Activated naive CD8-positive, alpha-beta T cell treated with anti-CD3 and anti-CD28 coated beads for 36 hours (primary cell): ENCODE results near the gene RFX3. TPM values are rescaled to one million over a fixed set of nuclear protein-coding genes. Genes with fewer than 3 reads are reported as not detected.
A peak's percentile ranks its signal among the peaks of the same experiment; 100 is the strongest.

Experiments used
- DNase-seq: peaks from one replicate; pipeline ENCODE4 v3.0.0; 2021
- H3K27ac Mint-ChIP-seq: one replicate; pipeline ENCODE4 v1.8.0; 2022; ENCODE audit warnings: mild to moderate bottlenecking, moderate library complexity, mixed read lengths
- H3K27me3 Mint-ChIP-seq: one replicate; pipeline ENCODE4 v1.8.0; 2022; ENCODE audit warnings: mild to moderate bottlenecking, mixed read lengths
- H3K36me3 Mint-ChIP-seq: one replicate; pipeline ENCODE4 v1.8.0; 2021; ENCODE audit warnings: mild to moderate bottlenecking, mixed read lengths
- H3K4me1 Mint-ChIP-seq: one replicate; pipeline ENCODE4 v1.8.0; 2021; ENCODE audit warnings: mixed read lengths
- H3K4me3 Mint-ChIP-seq: one replicate; pipeline ENCODE4 v1.8.0; 2022; ENCODE audit warnings: mild to moderate bottlenecking, moderate library complexity, mixed read lengths
- H3K9me3 Mint-ChIP-seq: one replicate; pipeline ENCODE4 v1.8.0; 2022; ENCODE audit warnings: mixed read lengths
- total RNA-seq, 2 experiments: library from RNA; stranded (reverse); gene quantifications; one replicate each; pipeline ENCODE4 v1.2.3, GENCODE V29; 2021

Gene RFX3
- total RNA-seq, 2 experiments from 2014 or later, result 10.1 to 10.4 TPM

DNA sequence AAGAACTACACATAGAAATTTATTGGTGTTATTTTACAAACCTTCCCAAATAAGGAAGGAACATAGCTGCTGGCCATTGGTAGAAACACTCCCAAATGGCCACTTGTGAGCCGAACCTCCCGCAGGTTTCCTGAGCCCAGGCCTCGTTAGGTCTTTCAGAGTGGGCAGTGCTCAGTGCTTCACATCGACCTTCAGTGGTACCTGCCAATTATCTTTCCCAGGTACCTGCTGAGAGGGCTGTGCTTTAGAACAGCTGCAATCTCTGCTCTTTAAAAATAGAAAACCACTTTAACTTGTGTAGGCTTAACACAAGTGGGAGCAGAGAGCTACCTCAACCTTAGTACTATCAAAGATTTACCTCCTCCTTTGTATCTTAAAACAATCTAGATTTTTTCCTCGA is 334.1 kb downstream of the RFX3 start:
- DNase-seq, result no peak
- peaks cover 16% of the 10 kb centered on the region for H3K27me3 Mint-ChIP-seq
- no peaks in the 10 kb centered on the region for H3K9me3 Mint-ChIP-seq
- H3K4me3 Mint-ChIP-seq, result no peak overlapping the region
- H3K4me1 Mint-ChIP-seq, result no peaks in the 10 kb centered on the region
- H3K27ac Mint-ChIP-seq, result no peak overlapping the region
- no peaks in the 10 kb centered on the region for H3K36me3 Mint-ChIP-seq

GRCh38 chr9:3189113-3189861 is 336.5 kb downstream of the RFX3 start:
- Mint-ChIP-seq H3K4me1 (no peaks in the 10 kb centered on the region), H3K4me3 (no peak overlapping the region), H3K36me3 (no peaks in the 10 kb centered on the region), H3K27me3 (peaks cover 23% of the 10 kb centered on the region), H3K27ac (no peak overlapping the region), H3K9me3 (no peaks in the 10 kb centered on the region)
- no peak for DNase-seq

- no peaks in the 10 kb centered on the region for H3K4me1 Mint-ChIP-seq
- peaks cover 39% of the 10 kb centered on the region for H3K27me3 Mint-ChIP-seq
- no peaks in the 10 kb centered on the region for H3K9me3 Mint-ChIP-seq
- H3K36me3 Mint-ChIP-seq, result no peaks in the 10 kb centered on the region
- no peak for DNase-seq
- H3K4me3 Mint-ChIP-seq, result no peak overlapping the region
- no peak overlapping the region for H3K27ac Mint-ChIP-seq
Measured at GRCh38 chr9:3186751-3187150, 339.1 kb downstream of the RFX3 start.

DNA sequence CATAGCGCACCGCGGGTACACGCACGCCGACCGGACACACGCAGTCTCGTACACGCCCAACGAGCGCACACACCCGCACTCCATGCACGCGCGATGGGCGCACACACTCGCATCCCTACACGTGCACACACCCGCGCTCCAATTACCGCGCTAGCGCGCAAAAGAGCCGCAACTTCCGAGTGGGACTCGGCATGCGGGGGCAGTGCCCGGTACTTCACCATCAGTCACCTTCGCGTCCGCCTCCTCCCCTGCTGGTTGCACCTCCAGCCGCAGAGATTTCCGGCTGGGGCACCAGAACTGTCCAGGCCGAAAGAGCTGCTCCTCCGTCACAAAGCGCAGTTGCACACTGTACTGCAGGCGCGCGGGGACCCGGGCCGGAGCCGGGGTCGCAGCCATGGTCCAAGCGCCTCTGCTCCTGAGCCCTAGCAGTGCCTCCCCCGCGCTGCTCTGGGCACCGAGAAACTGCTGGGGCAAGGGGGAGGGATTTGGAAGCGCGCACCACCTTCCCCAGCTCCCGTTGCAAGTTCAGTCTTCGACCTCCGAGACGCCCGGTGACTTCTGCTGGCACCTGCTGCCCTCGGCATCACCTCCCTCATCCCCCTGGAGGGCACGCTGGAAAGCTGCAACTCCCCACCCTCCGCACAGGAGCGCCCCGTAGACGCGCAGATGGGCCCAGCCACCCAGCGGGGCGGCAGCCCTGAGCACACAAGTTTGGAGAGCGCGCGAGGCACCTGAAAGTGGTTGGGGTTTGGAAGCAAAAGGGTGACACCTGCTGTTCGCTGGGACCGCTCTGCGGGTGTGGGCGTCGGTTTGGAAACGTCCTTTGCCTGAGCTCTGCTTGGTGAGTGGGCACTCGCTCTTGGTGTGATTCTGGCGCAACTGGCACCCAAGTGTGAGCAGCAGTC is 344.5 kb downstream of the RFX3 start:
- H3K4me1 Mint-ChIP-seq, result peaks cover 4% of the 10 kb centered on the region
- H3K27me3 Mint-ChIP-seq, result peaks cover 57% of the 10 kb centered on the region
- no peaks in the 10 kb centered on the region for H3K9me3 Mint-ChIP-seq
- peak; percentile 58 for DNase-seq
- peak overlapping the region; percentile 62 for H3K4me3 Mint-ChIP-seq
- H3K36me3 Mint-ChIP-seq, result no peaks in the 10 kb centered on the region
- no peak overlapping the region for H3K27ac Mint-ChIP-seq

GRCh38 chr9:3180696-3181048 is 345.1 kb downstream of the RFX3 start:
- Mint-ChIP-seq H3K36me3 (no peaks in the 10 kb centered on the region), H3K9me3 (no peaks in the 10 kb centered on the region), H3K4me1 (peaks cover 4% of the 10 kb centered on the region), H3K27ac (no peak overlapping the region), H3K4me3 (no peak overlapping the region), H3K27me3 (peaks cover 52% of the 10 kb centered on the region)
- no peak for DNase-seq

DNA sequence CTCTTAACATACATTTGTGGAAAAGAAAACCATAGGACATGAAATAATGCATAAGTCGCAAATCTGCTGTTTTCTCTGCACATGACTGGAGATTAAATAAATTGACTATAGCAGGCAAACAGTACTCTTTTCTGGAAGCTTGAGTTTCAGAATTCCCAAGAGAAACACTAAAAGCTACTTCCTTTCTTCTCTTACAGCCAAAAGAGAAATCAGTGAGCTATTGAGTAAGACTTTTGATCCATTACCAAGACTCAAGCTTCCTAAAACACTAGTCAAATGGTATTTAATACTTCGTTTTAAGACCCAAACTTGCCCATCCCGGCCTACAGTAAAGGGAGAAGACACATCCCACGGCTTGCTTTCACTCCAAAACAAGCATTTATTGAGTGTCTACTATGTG is 346.1 kb downstream of the RFX3 start:
- Mint-ChIP-seq H3K9me3 (no peaks in the 10 kb centered on the region), H3K36me3 (no peaks in the 10 kb centered on the region), H3K4me3 (no peak overlapping the region), H3K27ac (no peak overlapping the region), H3K27me3 (peaks cover 50% of the 10 kb centered on the region), H3K4me1 (peaks cover 4% of the 10 kb centered on the region)
- no peak for DNase-seq

DNA sequence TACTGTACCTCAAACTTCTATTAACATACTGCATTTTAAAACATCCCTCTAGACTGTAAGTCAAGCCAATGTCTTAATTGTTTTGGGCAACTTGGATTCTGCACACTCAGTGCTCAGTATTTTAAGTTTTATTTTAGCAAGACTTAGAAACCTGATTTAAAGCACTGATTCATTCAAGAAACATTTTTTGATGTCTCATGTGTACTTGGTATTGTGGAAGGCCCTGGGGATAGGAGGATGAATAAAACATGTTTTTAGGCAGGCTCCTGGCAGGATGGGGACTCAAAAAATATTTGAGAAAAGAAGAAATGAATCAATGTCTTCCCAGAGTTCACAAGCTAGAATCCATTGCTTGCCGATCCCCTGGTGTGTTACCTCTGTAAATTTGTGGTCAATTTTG is 347.9 kb downstream of the RFX3 start:
- H3K4me1 Mint-ChIP-seq, result peaks cover 4% of the 10 kb centered on the region
- H3K27me3 Mint-ChIP-seq, result peaks cover 46% of the 10 kb centered on the region
- no peaks in the 10 kb centered on the region for H3K9me3 Mint-ChIP-seq
- H3K4me3 Mint-ChIP-seq, result no peak overlapping the region
- DNase-seq, result no peak
- H3K27ac Mint-ChIP-seq, result no peak overlapping the region
- H3K36me3 Mint-ChIP-seq, result no peaks in the 10 kb centered on the region

DNA sequence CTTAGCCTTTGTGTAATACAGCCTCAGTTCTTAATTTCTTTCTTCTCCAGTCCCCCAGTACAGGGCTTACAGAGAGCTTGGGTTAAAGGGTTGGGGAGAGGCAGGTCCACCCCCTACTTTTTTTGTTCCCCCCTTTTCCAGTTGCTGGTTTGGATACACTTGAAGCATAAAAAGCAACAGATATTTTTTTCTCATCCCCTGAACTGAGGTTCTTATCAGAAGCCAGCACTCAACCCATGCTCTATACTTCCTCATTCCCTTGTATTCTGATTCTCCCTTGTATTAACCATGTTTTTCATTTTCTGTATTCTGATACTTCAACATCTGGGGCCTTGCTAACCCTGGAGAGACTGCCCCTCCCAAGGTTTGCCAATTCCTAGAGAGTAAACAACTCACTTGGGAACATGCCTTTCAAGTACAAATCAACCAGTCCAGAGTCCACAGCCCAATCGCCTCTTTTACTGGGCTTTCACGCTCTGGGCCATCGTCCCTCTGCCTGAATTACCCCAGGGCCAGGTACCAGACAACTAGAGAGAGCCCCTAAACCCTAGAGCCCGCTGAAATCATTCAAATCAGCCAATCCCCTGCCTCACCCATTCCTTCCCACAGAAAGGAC is 348.5 kb downstream of the RFX3 start:
- no peaks in the 10 kb centered on the region for H3K9me3 Mint-ChIP-seq
- no peak for DNase-seq
- no peaks in the 10 kb centered on the region for H3K36me3 Mint-ChIP-seq
- H3K27ac Mint-ChIP-seq, result no peak overlapping the region
- H3K4me3 Mint-ChIP-seq, result no peak overlapping the region
- peaks cover 41% of the 10 kb centered on the region for H3K27me3 Mint-ChIP-seq
- peaks cover 4% of the 10 kb centered on the region for H3K4me1 Mint-ChIP-seq

DNA sequence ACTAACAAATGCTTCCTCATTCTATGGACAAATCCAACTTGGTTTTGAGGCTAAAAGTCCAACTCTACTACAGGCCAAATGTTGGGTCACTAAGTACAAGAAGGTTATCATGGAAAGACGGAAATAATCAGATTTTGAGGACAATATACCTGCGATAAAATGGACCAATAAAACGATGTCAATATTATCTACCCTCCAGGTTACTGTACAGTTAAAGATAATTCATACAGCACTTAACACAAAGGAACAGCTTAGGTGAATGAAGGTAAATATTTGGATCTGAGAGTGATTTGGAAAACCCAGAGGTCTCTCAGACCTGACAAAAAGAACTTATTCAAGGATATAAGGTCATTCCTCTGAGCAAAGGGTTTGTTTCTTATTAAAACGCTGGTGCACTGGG is 352.4 kb downstream of the RFX3 start:
- H3K27ac Mint-ChIP-seq, result no peak overlapping the region
- no peaks in the 10 kb centered on the region for H3K36me3 Mint-ChIP-seq
- no peak overlapping the region for H3K4me3 Mint-ChIP-seq
- no peaks in the 10 kb centered on the region for H3K4me1 Mint-ChIP-seq
- no peak for DNase-seq
- H3K9me3 Mint-ChIP-seq, result no peaks in the 10 kb centered on the region
- peaks cover 27% of the 10 kb centered on the region for H3K27me3 Mint-ChIP-seq

DNA sequence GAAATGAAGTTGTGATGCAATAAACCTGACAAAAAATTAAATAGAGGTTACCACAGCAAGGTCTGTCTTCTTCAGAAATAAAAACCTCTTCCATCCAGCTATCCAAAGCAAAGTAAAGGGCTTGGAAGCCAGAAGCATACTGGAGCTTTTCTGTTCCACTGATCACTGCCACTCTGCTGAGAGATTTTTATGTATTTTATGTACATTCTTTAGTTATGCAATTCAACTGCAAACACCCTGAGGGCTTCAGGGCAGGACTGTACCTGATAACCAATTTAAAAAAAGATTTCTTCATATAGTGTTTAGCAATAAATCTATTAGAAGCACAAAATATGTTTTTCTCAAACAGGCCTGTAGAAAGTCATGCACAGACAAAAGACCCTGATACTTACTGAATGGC is 355.0 kb downstream of the RFX3 start:
- Mint-ChIP-seq H3K4me1 (no peaks in the 10 kb centered on the region), H3K27me3 (peaks cover 38% of the 10 kb centered on the region), H3K27ac (no peak overlapping the region), H3K36me3 (no peaks in the 10 kb centered on the region), H3K4me3 (no peak overlapping the region), H3K9me3 (no peaks in the 10 kb centered on the region)
- no peak for DNase-seq
